Body of pancreas (tissue), 4 donors: ENCODE data around the gene ABR.

Experiments used
- CTCF ChIP-seq, 7 experiments: fragments of 450-650 bp in 4 of 7; fragments of 200-600 bp in 3 of 7; sonication (generic) in 3 of 7; IDR thresholded peaks; one replicate each; pipeline ENCODE4 v1.5.1; 2016 to 2019; ENCODE audit warnings: antibody characterized with exemption in 7 of 7
- POLR2A ChIP-seq, 3 donors: fragments of 450-650 bp; IDR thresholded peaks; one replicate each; pipeline ENCODE4 v1.6.1; 2016; ENCODE audit warnings: antibody characterized with exemption in 3 of 3, mild to moderate bottlenecking in 2 of 3

GRCh38 chr17:1091900-1092299 is 87.9 kb downstream of the ABR start:
- no peak for TF ChIP-seq CTCF (IDR thresholded peaks at IDR 0.05)
- TF ChIP-seq POLR2A (IDR thresholded peaks at IDR 0.05) = no peak
